Measurements from ENCODE around the gene MMP21. TPM values are rescaled to one million over a fixed set of nuclear protein-coding genes. Genes with fewer than 3 reads are reported as not detected.

The MMP21 gene
- total RNA-seq: under 1 TPM; 0.18 to 0.71 TPM
- not detected for polyA plus RNA-seq
- total RNA-seq: 0 to 0.86 (median 0.44) reads per million in 6 experiments

- H3K36me3 Mint-ChIP-seq: no peaks in the 10 kb centered on the region
- peaks cover 0 to 4% (median 0%) of the 10 kb centered on the region in 4 donors for H3K4me1 Mint-ChIP-seq
- ATAC-seq: no peak
- H3K4me3 Mint-ChIP-seq: no peak within 1 kb of the TSS
- no peak within 1 kb of the TSS for H3K27ac Mint-ChIP-seq
- peaks cover 0 to 22% (median 11%) of the 10 kb centered on the region in 5 donors for H3K27me3 Mint-ChIP-seq
- no peak for DNase-seq
- no peaks in the 10 kb centered on the region for H3K9me3 Mint-ChIP-seq
- POLR2A ChIA-PET: no interaction called here
These were observed at the start of gene MMP21 for GRCh38 chr10:125775491-125776106. MMP21 (minus strand) TSS chr10:125775821; CDS start chr10:125775821, 0 bp downstream.

GRCh38 chr10:125824736-125825135 is 49.1 kb upstream of the MMP21 start:
- ATAC-seq (no peak), DNase-seq (no peak)
- H3K27me3 Mint-ChIP-seq: no peaks in the 10 kb centered on the region
- peaks cover 16 to 29% (median 27%) of the 10 kb centered on the region in 4 donors for H3K4me1 Mint-ChIP-seq
- no peak overlapping the region for H3K4me3 Mint-ChIP-seq
- H3K27ac Mint-ChIP-seq: no peak overlapping the region
- H3K36me3 Mint-ChIP-seq: peaks cover 0 to 38% (median 11%) of the 10 kb centered on the region in 3 donors
- POLR2A ChIA-PET: interaction anchor here (3.1 kb wide), 1 partner anchor 106 kb away, joined by 39 read pairs; the partner anchor contains the start of gene EDRF1
- no peaks in the 10 kb centered on the region for H3K9me3 Mint-ChIP-seq

GRCh38 chr10:125823663-125824251 is 48.1 kb upstream of the MMP21 start:
- DNase-seq: peak in 2 of 10 donors; percentile 7 to 10
- Mint-ChIP-seq H3K36me3 (peaks cover 0 to 28% (median 7%) of the 10 kb centered on the region in 3 donors), H3K27me3 (no peaks in the 10 kb centered on the region), H3K4me1 (peaks cover 8 to 23% (median 20%) of the 10 kb centered on the region in 4 donors), H3K4me3 (no peak overlapping the region), H3K9me3 (no peaks in the 10 kb centered on the region), H3K27ac (no peak overlapping the region)
- POLR2A ChIA-PET: interaction anchor here (0.6 to 3.1 kb wide), 9 partner anchors 17 to 105 kb away, joined by 3 to 39 read pairs (median 3); partner anchors contain the start of gene EDRF1
- ATAC-seq: peak; percentile 1 to 3

- Mint-ChIP-seq H3K27me3 (no peaks in the 10 kb centered on the region), H3K9me3 (no peaks in the 10 kb centered on the region), H3K4me1 (peaks cover 5 to 23% (median 15%) of the 10 kb centered on the region in 4 donors), H3K36me3 (peaks cover 0 to 21% (median 4%) of the 10 kb centered on the region in 3 donors), H3K4me3 (peak within 1 kb of the TSS in 8 of 10 donors; percentile 73 to 89 (median 84)), H3K27ac (peak within 1 kb of the TSS in 8 of 10 donors; percentile 69 to 91 (median 86))
- POLR2A ChIA-PET: interaction anchor here (0.6 to 3.1 kb wide), 10 partner anchors 16 to 104 kb away, joined by 3 to 39 read pairs (median 3); partner anchors contain the start of gene EDRF1
- DNase-seq (peak; percentile 83 to 99 (median 91)), ATAC-seq (peak; percentile 85 to 86)
These were observed 47.4 kb upstream of the MMP21 start, which contains the start of the genes BCCIP and UROS for GRCh38 chr10:125822878-125823662. BCCIP (plus strand) TSS chr10:125823546; CDS start chr10:125823558, 12 bp downstream. UROS (minus strand) TSS chr10:125823258; CDS start chr10:125816499, 6,759 bp downstream.

GRCh38 chr10:125820701-125821100 is 45.1 kb upstream of the MMP21 start:
- no peak for ATAC-seq
- H3K27me3 Mint-ChIP-seq: no peaks in the 10 kb centered on the region
- peaks cover 0 to 3% (median 2%) of the 10 kb centered on the region in 3 donors for H3K36me3 Mint-ChIP-seq
- DNase-seq: no peak
- peak overlapping the region in 3 of 10 donors; percentile 28 to 87 (median 77) for H3K4me3 Mint-ChIP-seq
- POLR2A ChIA-PET: no interaction called here
- H3K4me1 Mint-ChIP-seq: peaks cover 2 to 24% (median 16%) of the 10 kb centered on the region in 4 donors
- H3K27ac Mint-ChIP-seq: peak overlapping the region in 6 of 10 donors; percentile 10 to 85 (median 42)
- no peaks in the 10 kb centered on the region for H3K9me3 Mint-ChIP-seq

GRCh38 chr10:125817337-125817946 is 41.8 kb upstream of the MMP21 start:
- H3K4me1 Mint-ChIP-seq: peaks cover 2 to 24% (median 19%) of the 10 kb centered on the region in 4 donors
- ATAC-seq (no peak), DNase-seq (no peak)
- no peaks in the 10 kb centered on the region for H3K9me3 Mint-ChIP-seq
- H3K4me3 Mint-ChIP-seq: no peak overlapping the region
- no peak overlapping the region for H3K27ac Mint-ChIP-seq
- no peaks in the 10 kb centered on the region for H3K27me3 Mint-ChIP-seq
- POLR2A ChIA-PET: interaction anchor here (0.6 kb wide), 1 partner anchor 96 kb away, joined by 3 read pairs; no protein-coding TSS in a partner anchor
- H3K36me3 Mint-ChIP-seq: peaks cover 0 to 32% (median 21%) of the 10 kb centered on the region in 3 donors

- H3K27me3 Mint-ChIP-seq: no peaks in the 10 kb centered on the region
- POLR2A ChIA-PET: interaction anchor here (0.6 kb wide), 1 partner anchor 95 kb away, joined by 3 read pairs; no protein-coding TSS in a partner anchor
These were observed 40.9 kb upstream of the MMP21 start for GRCh38 chr10:125816548-125816947.

GRCh38 chr10:125815764-125816163 is 40.1 kb upstream of the MMP21 start:
- no peaks in the 10 kb centered on the region for H3K27me3 Mint-ChIP-seq
- ATAC-seq (no peak), DNase-seq (no peak)
- H3K27ac Mint-ChIP-seq: peak overlapping the region in 1 of 10 donors; percentile 25
- H3K36me3 Mint-ChIP-seq: peaks cover 2 to 45% (median 23%) of the 10 kb centered on the region in 3 donors
- POLR2A ChIA-PET: no interaction called here
- H3K9me3 Mint-ChIP-seq: no peaks in the 10 kb centered on the region
- no peak overlapping the region for H3K4me3 Mint-ChIP-seq
- H3K4me1 Mint-ChIP-seq: peaks cover 2 to 13% (median 11%) of the 10 kb centered on the region in 4 donors

More at GRCh38 chr10:125816548-125816947, 40.9 kb upstream of the MMP21 start:
- DNase-seq: no peak
- H3K4me1 Mint-ChIP-seq: peaks cover 2 to 18% (median 13%) of the 10 kb centered on the region in 4 donors
- peaks cover 0 to 37% (median 23%) of the 10 kb centered on the region in 3 donors for H3K36me3 Mint-ChIP-seq
- H3K9me3 Mint-ChIP-seq: no peaks in the 10 kb centered on the region
- H3K27ac Mint-ChIP-seq: peak overlapping the region in 1 of 10 donors; percentile 15
- ATAC-seq: no peak
- H3K4me3 Mint-ChIP-seq: no peak overlapping the region

- H3K4me3 Mint-ChIP-seq: no peak overlapping the region
- POLR2A ChIA-PET: no interaction called here
- H3K27ac Mint-ChIP-seq: no peak overlapping the region
- H3K4me1 Mint-ChIP-seq: peaks cover 0 to 12% (median 9%) of the 10 kb centered on the region in 4 donors
- H3K9me3 Mint-ChIP-seq: no peaks in the 10 kb centered on the region
- ATAC-seq: no peak
- no peaks in the 10 kb centered on the region for H3K27me3 Mint-ChIP-seq
- DNase-seq: no peak
- H3K36me3 Mint-ChIP-seq: peaks cover 4 to 62% (median 38%) of the 10 kb centered on the region in 3 donors
These were observed 36.6 kb upstream of the MMP21 start for GRCh38 chr10:125812128-125812750.

- no peak for DNase-seq
- ATAC-seq: no peak
- Mint-ChIP-seq H3K4me1 (peaks cover 0 to 7% (median 5%) of the 10 kb centered on the region in 4 donors), H3K9me3 (no peaks in the 10 kb centered on the region), H3K4me3 (no peak overlapping the region), H3K27ac (no peak overlapping the region), H3K27me3 (no peaks in the 10 kb centered on the region), H3K36me3 (peaks cover 4 to 72% (median 38%) of the 10 kb centered on the region in 3 donors)
- POLR2A ChIA-PET: no interaction called here
These were observed 35.6 kb upstream of the MMP21 start for GRCh38 chr10:125811251-125811650.

- no peak for DNase-seq
- H3K9me3 Mint-ChIP-seq: no peaks in the 10 kb centered on the region
- H3K27me3 Mint-ChIP-seq: no peaks in the 10 kb centered on the region
- POLR2A ChIA-PET: no interaction called here
- H3K4me3 Mint-ChIP-seq: no peak overlapping the region
- ATAC-seq: no peak
- peaks cover 4 to 60% (median 27%) of the 10 kb centered on the region in 3 donors for H3K36me3 Mint-ChIP-seq
- no peak overlapping the region for H3K27ac Mint-ChIP-seq
- H3K4me1 Mint-ChIP-seq: peaks cover 0 to 5% (median 1%) of the 10 kb centered on the region in 4 donors
These were observed 32.4 kb upstream of the MMP21 start for GRCh38 chr10:125808047-125808446.

All from naive thymus-derived CD8-positive, alpha-beta T cell (primary cell).